ENCODE results near the gene TMEM9B.

Gene TMEM9B

DNA sequence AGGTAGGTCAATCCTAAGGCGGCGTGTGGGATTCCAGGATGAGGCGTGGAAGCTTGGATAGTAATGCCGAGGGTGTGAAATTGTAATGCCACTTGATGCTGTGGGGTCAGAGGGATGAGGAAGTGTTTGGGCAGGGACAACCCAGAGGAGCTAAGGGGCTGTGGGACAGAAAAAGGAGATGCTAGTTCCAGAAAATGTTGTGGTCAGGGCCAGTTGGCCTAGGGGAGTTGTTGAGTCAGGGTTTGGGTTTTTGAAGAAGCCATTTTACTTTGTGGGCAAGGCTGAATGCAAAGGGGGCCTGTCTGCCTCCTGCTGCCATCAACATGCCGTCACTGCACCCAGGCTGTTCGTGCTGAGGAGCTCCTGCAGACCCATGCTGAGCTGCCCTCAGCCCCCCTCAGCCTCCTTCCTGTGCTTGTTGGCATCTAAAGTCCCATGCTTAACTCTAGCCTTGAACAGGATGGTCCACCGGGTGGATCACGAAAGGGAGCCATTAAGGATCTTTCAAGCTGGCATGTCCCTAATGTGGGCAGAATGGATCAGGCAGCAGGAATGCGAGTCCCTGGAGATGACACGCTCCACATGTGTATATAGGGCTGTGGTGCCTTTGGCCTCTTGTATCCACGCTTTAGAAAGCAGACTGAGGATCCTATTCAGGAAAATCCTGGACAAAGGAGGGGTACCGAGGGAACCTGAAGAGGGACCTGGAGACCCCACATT, 33.6 kb downstream of the TMEM9B start:
- no peak for DNase-seq (ENCODE audit: low spot score)

DNA sequence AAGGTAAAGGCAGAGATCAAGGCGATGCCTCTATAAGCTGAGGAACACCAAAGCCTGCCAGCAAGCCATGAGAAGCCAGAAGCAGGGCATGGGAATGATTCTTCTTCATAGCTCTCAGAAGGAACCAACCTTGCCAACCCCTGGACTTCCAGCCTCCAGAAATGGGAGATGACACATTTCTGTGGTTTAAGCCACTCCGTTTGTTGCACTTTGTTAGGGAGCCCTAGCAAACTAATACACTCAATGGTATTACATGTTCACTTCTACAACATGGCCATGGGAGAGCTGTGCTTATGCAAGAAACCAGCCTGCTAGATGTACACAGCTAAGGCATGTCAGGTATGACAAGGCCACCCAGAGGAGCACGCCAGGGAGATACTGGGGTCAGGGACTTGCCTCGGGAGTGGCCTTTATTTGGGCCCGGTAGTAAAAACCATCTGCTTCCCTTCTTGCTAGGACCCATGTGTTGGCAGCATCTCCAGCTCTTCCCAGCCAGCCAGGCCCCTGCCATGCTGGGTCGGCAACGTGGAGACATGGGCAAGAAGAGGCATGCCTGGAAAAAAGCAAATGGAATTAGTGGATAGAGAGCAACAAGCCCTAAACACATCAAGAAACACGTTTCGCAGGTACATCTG, 35.1 kb downstream of the TMEM9B start:
- peak; percentile 23 for DNase-seq (ENCODE audit: low spot score)

DNA sequence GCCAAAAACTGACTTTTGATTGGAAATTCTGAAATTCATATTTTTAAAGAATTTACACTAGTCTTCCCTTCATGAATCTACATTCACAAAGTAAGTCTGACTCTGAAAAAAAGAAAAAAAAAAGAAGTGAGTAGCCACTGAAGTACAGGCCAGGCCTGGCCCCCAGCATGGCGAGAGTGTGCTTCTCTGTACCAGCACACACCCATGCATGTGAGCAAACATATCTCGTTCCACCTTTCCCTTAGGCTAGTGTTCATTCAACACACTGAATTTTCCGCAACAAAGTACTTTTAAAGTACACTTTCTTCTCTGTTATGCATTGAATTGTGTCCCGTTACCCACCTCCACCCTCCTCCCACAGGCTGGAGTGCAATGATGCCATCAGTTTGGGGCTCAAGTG, 36.0 kb downstream of the TMEM9B start:
- peak; percentile 7 for DNase-seq (ENCODE audit: low spot score)

DNA sequence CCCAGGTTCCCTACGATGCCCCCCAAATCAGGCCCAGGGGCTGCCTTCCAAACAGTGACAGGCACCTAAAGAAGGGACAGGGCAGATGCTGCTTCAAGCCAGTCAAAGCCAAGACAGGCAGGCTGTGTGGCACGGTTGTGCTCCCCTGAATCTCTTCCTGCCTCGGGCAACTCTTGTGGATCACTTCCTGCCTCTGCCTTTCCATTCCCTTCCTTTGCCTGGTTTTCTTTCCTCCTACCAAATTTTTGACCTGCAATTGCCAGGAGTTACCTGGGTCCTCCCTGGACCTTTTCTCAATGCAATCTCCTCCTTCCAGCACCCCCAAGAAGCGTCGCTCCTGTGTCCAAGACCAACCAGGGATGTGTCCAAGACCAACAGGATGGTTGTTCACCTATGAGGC, 37.0 kb downstream of the TMEM9B start:
- DNase-seq (ENCODE audit: low spot score): peak; percentile 29

GRCh38 chr11:8926236-8926635, 38.0 kb downstream of the TMEM9B start:
- peak; percentile 14 for DNase-seq (ENCODE audit: low spot score)

- peak; percentile 25 for DNase-seq (ENCODE audit: low spot score)
These were observed 38.5 kb downstream of the TMEM9B start for GRCh38 chr11:8925711-8926110.

- no peak for DNase-seq (ENCODE audit: low spot score)
These were observed 41.6 kb downstream of the TMEM9B start for GRCh38 chr11:8922691-8923090.

- peak; percentile 44 for DNase-seq (ENCODE audit: low spot score)
These were observed 47.0 kb downstream of the TMEM9B start for GRCh38 chr11:8917157-8917825.

GRCh38 chr11:8914661-8915018, 49.6 kb downstream of the TMEM9B start:
- peak; percentile 22 for DNase-seq (ENCODE audit: low spot score)

- DNase-seq (ENCODE audit: low spot score): peak; percentile 62
These were observed 50.1 kb downstream of the TMEM9B start for GRCh38 chr11:8913961-8914660.

DNA sequence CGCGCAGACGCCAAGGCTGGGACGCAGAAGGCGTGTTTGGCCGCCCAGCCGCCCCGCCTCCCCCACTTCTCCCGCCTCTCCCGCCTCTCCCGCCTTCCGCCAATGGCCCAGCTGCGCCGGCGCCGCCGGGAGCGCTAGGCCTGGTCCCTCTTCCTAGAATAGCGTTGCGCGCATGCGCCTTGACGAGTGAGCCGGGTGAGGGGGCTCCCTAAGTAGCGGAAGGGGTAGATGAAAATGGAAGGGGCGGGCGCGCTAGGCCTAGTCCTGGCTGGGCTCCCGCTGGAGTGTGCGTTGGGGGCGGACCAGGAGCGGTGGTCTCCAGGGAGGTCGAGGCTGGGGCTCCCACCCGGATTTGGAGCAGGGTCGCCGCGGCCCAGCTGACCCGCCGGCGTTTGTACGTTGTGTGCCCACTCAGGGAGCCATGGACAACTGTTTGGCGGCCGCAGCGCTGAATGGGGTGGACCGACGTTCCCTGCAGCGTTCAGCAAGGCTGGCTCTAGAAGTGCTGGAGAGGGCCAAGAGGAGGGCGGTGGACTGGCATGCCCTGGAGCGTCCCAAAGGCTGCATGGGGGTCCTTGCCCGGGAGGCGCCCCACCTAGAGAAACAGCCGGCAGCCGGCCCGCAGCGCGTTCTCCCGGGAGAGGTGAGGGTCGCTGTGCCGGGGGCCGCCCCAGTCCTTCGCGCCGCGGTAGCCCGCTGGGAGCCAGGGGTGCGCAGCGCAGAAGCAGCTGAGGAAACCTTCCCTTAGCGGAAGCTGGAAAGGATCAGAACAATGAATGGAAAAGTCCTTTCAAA, 53.0 kb downstream of the TMEM9B start, which contains the start of gene AKIP1:
Gene AKIP1, plus strand, starts transcription at position 161 of the 795 bp plus-strand sequence. Its CDS starts 261 bp downstream, at position 422.
- DNase-seq (ENCODE audit: low spot score): peak; percentile 98

DNA sequence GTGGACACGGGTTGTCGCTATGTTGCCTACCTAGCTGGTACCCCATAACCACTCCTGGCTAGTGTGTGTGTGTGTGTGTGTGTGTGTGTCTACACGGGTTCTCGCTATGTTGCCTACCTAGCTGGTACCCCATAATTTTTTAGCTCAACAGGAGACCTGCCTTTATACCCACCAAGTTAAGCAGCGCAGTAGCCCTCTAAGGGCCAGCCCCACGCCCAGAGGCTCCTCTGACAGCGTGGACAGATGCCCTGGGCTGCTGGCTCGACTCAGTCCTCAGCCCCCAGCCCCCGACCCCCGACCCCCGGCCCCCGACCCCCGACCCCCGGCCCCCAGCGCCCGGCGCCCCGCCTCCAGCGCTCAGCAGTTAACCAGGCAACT, 53.6 kb downstream of the TMEM9B start:
- no peak for DNase-seq (ENCODE audit: low spot score)

- no peak for DNase-seq (ENCODE audit: low spot score)
These were observed 56.1 kb downstream of the TMEM9B start for GRCh38 chr11:8908099-8908498.

GRCh38 chr11:8907116-8907515, 57.1 kb downstream of the TMEM9B start:
- no peak for DNase-seq (ENCODE audit: low spot score)

DNA sequence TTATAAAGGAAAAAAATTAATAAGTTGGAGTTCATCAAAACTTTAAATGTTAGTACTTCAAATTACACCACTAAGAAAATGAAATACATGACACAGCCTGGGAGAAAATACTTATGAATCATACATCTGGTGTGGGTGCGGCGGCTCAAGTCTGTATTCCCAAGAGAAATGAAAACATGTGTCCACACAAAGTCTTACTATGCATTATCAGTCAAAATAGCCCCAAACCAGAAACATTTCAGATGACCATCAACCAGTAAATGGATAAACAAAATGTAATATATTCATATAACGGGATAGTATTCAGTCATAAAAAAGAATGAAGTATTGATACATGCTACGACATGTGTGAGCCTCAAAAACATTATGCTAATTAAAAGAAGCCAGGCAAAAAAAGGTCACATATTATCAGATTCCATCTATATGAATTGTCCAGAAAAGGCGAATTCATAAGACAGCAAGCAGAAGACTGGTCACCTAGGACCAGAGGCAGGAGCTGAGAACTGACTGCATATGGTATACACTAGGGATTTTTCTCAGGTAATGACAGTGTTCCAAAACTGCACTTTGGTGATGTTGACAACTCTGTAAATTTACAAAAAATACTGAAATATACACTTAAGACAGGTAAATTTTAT, 58.6 kb downstream of the TMEM9B start:
- DNase-seq (ENCODE audit: low spot score): no peak

GRCh38 chr11:8899119-8899753, 65.0 kb downstream of the TMEM9B start:
- no peak for DNase-seq (ENCODE audit: low spot score)

Data from ecto neural progenitor cell (in vitro differentiated cells).